ENCODE data around the gene IDNK.
"Not testable (repeated sequence)": the region's sequence is repeated elsewhere in the genome, so short reads cannot be mapped to it uniquely, and the experiment has no call there.

The IDNK gene

GRCh38 chr9:83622939-83623678 is at the start of gene IDNK:
IDNK (plus strand) TSS chr9:83623143; CDS start chr9:83623172, 29 bp downstream.
- peak; percentile 15 to 50 (median 26) for DNase-seq (ENCODE audit: low read depth in 2 of 3, low spot score in 1 of 3)

- DNase-seq (ENCODE audit: low read depth in 2 of 3, low spot score in 1 of 3): no peak
These were observed 48.5 kb upstream of the IDNK start for GRCh38 chr9:83574482-83574881.

- no peak for DNase-seq (ENCODE audit: low read depth in 2 of 3, low spot score in 1 of 3)
These were observed 40.9 kb upstream of the IDNK start for GRCh38 chr9:83582029-83582428.

GRCh38 chr9:83583151-83584014 is 39.6 kb upstream of the IDNK start:
- peak in 2 of 3 donors; percentile 11 to 19 for DNase-seq (ENCODE audit: low read depth in 2 of 3, low spot score in 1 of 3)

- no peak for DNase-seq (ENCODE audit: low read depth in 2 of 3, low spot score in 1 of 3)
These were observed 37.9 kb upstream of the IDNK start for GRCh38 chr9:83584995-83585394.

GRCh38 chr9:83588256-83588655 is 34.7 kb upstream of the IDNK start:
- DNase-seq (ENCODE audit: low read depth in 2 of 3, low spot score in 1 of 3): no peak

- DNase-seq (ENCODE audit: low read depth in 2 of 3, low spot score in 1 of 3): peak; percentile 20 to 60 (median 21)
These were observed 25.9 kb upstream of the IDNK start for GRCh38 chr9:83596899-83597504.

- no peak for DNase-seq (ENCODE audit: low read depth in 2 of 3, low spot score in 1 of 3)
These were observed 24.5 kb upstream of the IDNK start for GRCh38 chr9:83598487-83598886.

GRCh38 chr9:83599071-83599470 is 23.9 kb upstream of the IDNK start:
- no peak for DNase-seq (ENCODE audit: low read depth in 2 of 3, low spot score in 1 of 3)

GRCh38 chr9:83601463-83601862 is 21.5 kb upstream of the IDNK start:
- DNase-seq (ENCODE audit: low read depth in 2 of 3, low spot score in 1 of 3): no peak

GRCh38 chr9:83607620-83608019 is 15.3 kb upstream of the IDNK start:
- DNase-seq (ENCODE audit: low read depth in 2 of 3, low spot score in 1 of 3): not testable (repeated sequence)

- not testable (repeated sequence) for DNase-seq (ENCODE audit: low read depth in 2 of 3, low spot score in 1 of 3)
These were observed 9.6 kb upstream of the IDNK start for GRCh38 chr9:83613298-83613697.

GRCh38 chr9:83617299-83617698 is 5.6 kb upstream of the IDNK start:
- DNase-seq (ENCODE audit: low read depth in 2 of 3, low spot score in 1 of 3): no peak

- DNase-seq (ENCODE audit: low read depth in 2 of 3, low spot score in 1 of 3): peak in 1 of 3 donors; percentile 13
These were observed 1.9 kb upstream of the IDNK start for GRCh38 chr9:83620841-83621636.

GRCh38 chr9:83622433-83622938 is 457 bp upstream of the IDNK start:
- DNase-seq (ENCODE audit: low read depth in 2 of 3, low spot score in 1 of 3): peak in 2 of 3 donors; percentile 26 to 64

- DNase-seq (ENCODE audit: low read depth in 2 of 3, low spot score in 1 of 3): no peak
These were observed 735 bp downstream of the IDNK start for GRCh38 chr9:83623679-83624076.

- DNase-seq (ENCODE audit: low read depth in 2 of 3, low spot score in 1 of 3): no peak
These were observed 2.2 kb downstream of the IDNK start for GRCh38 chr9:83625178-83625577.

- DNase-seq (ENCODE audit: low read depth in 2 of 3, low spot score in 1 of 3): no peak
These were observed 5.6 kb downstream of the IDNK start for GRCh38 chr9:83628540-83628939.

GRCh38 chr9:83629433-83630104 is 6.6 kb downstream of the IDNK start:
- DNase-seq (ENCODE audit: low read depth in 2 of 3, low spot score in 1 of 3): no peak

- DNase-seq (ENCODE audit: low read depth in 2 of 3, low spot score in 1 of 3): no peak
These were observed 8.1 kb downstream of the IDNK start for GRCh38 chr9:83630938-83631457.

Data from stimulated activated CD4-positive, alpha-beta T cell treated with anti-CD3 and anti-CD28 coated beads, Interleukin-12 subunit alpha, Interleukin-12 subunit beta, amount 100 ng/mL, for 48 hours (primary cell).